ENCODE data around the gene ACP2.
"Not testable (repeated sequence)": the region's sequence is repeated elsewhere in the genome, so short reads cannot be mapped to it uniquely, and the experiment has no call there.

Gene ACP2

DNA sequence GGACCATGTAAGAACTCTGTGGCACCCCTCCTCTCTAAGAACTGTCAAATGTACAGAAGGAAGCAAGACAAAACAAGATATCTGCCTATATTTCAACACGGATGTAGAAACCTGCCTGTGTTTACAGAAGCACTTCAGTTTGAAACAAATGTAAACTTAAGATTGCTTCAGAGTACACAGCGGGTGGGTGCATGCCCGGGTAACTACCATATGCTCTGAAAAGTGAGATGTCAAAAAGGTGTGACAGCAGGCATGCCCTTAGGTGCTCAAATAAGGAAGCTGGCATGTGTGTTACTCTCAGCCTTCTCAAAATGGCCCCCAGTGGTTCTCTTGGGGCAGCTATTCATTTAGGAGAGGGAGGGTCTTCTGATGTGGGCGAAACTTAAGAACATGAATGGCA, 5.2 kb downstream of the ACP2 start:
- DNase-seq (ENCODE audit: low read depth in 2 of 2): no peak

DNA sequence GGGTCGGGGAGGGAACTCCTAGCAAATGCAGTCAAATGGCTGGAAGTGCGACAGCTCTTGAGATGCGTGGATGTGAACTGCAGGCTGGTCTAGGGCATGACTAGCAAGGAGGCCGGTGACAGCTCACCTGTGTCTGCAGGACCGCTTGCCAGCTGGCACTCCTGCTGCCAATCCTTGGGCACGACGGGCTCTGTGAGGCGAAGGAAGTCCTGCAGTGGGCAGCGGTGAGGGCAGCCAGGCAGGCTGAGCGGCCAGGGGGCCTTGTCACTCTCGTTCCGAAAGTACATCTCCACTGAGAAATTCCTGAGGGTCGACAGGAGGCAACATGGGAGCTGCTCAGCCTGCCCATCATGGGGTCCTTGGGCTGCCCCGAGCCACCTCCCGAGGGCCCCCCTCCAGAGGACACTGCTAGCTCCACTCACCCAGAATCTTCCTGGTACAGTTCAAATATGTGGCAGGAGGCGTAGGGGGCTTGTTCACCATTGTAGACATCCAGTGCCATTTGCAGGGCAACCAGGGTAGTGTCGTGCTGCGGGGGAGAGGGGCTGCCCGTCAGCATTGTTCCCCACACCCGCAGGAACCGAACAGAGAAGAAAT, 5.9 kb downstream of the ACP2 start:
- DNase-seq (ENCODE audit: low read depth in 2 of 2): no peak

DNA sequence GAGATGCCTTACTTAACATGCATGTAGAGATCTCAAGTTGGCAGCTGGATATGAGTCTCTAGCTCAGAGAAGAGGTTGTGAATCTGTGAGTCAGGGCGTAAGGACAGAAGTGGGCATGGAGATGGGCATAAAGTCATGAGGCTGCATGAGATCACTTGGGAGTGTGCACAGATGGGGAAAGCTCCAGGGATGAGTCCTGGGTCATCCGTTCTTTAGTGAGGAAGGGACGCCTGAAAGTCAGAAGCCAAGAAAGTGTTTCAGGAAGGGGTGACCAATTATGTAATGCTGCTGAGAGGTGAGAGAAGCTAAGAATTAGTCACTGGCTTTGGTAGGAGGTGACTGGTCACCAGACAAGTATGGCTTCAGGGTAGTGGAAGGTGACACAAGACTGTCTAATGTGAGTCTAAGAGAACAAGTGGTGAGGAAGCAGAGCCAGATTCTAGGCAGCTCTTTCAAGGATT, 6.7 kb downstream of the ACP2 start:
- no peak for DNase-seq (ENCODE audit: low read depth in 2 of 2)

- DNase-seq (ENCODE audit: low read depth in 2 of 2): no peak
These were observed 8.8 kb downstream of the ACP2 start for GRCh38 chr11:47239852-47240251.

- DNase-seq (ENCODE audit: low read depth in 2 of 2): no peak
These were observed 12.1 kb downstream of the ACP2 start for GRCh38 chr11:47236482-47236881.

DNA sequence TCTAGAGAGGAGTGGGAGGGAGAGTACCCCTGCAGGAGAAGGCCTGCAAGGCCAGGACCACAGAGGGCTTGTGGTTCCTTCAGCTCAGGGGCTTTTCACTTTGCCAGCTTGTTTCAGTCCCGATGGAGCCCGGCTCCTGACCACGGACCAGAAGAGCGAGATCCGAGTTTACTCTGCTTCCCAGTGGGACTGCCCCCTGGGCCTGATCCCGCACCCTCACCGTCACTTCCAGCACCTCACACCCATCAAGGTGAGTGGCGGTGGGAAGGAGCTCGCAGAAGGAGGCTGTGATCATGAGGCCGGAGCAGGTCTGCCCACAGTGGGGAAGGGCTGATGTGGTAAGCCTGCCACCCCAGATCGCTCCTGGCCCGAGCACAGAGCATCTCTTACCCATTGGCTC, 13.5 kb downstream of the ACP2 start:
- DNase-seq (ENCODE audit: low read depth in 2 of 2): no peak

DNA sequence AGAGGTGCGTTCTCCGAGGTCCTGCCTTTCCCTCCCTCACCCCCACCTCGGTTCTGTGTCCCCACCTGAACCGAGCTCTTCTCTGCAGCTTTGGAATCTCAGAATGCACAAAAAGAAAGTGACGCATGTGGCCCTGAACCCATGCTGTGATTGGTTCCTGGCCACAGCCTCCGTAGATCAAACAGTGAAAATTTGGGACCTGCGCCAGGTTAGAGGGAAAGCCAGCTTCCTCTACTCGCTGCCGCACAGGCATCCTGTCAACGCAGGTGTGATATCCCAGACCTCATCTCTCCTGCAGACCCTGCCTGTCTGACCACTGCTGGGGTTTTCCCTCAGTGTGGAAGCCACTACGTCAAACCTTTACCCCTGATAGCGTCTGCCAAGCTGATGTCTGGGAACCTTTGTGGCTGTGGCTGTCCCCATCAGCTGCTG, 13.9 kb downstream of the ACP2 start:
- DNase-seq (ENCODE audit: low read depth in 2 of 2): peak in 1 of 2 donors; percentile 18

GRCh38 chr11:47233989-47234668, 14.5 kb downstream of the ACP2 start:
- no peak for DNase-seq (ENCODE audit: low read depth in 2 of 2)

- DNase-seq (ENCODE audit: low read depth in 2 of 2): no peak
These were observed 15.6 kb downstream of the ACP2 start for GRCh38 chr11:47233051-47233450.

DNA sequence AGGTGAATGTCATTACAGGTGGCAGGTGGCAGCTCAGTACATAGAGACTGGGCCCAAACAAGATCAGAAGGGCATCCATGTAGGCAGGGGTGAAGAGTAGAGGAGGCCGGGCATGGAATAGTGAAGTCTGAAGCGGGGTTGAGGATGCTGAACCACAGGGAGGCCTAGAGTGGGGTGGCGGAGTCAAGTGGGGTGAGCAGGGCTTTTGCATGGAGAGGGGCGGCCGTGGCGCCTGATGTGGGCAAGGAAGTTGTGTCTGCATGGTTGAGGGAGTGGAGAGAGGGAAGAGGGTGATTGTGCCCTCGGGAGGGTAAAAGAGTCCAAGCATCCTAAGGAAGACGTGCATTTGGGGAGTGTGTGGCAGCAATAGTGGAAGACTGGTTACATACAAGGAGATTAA, 19.5 kb downstream of the ACP2 start:
- no peak for DNase-seq (ENCODE audit: low read depth in 2 of 2)

DNA sequence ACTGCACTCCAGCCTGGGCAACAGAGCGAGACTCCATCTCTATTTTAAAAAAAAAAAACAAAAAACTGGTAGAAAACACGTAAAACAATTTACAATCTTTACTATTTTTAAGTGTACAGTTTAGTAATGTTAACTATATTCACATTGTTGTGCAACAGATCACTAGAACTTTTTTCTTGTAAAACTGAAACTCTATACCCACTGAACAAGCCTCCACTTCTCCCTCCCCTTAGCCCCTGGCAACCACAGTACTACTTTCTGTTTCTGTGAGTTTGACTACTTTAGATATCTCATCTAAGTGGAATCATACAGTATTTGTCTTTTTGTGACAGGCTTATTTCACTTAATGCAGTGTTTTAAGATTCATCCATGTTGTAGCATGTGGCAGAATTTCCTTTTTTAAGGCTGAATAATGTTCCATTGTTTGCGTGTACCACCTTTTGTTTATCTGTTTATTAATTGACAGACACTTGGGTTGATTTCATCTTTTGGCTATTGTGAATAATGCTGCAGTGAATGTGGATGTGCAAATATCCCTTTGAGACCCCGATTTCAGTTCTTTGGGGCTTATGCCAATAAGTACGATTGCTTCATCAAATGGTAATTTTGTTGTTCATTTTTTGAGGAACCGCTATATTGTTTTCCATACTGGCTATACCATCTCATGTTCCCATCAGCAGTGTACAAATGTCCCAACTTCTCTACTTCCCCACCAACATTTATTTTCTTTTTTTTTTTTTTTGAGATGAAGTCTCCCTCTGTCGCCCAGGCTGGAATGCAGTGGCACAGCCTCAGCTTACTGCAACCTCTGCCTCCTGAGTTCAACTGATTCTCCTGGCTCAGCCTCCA, 22.8 kb downstream of the ACP2 start:
- no peak for DNase-seq (ENCODE audit: low read depth in 2 of 2)

DNA sequence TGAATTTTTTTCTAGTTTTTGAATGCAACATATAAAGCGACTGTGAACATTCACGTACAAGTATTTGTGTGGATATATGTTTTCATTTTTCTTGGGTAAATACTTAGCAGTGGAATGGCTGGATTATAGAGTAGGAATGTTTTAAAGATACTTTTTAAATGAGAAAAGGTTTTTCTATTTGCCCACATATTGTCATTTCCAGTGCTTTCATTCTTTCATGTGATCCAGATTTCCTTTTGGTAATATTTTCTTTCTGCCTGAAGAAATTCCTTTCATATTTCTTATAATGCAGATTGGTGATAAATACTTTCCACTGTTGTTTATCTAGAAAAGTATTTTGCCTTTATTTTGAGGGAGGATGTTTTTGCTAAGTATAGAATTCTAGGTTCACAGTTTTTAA, 25.9 kb downstream of the ACP2 start:
- no peak for DNase-seq (ENCODE audit: low read depth in 2 of 2)

GRCh38 chr11:47220401-47220821, 28.2 kb downstream of the ACP2 start:
- DNase-seq (ENCODE audit: low read depth in 2 of 2): no peak

- DNase-seq (ENCODE audit: low read depth in 2 of 2): peak; percentile 25
These were observed 32.4 kb downstream of the ACP2 start for GRCh38 chr11:47216121-47216798.

DNA sequence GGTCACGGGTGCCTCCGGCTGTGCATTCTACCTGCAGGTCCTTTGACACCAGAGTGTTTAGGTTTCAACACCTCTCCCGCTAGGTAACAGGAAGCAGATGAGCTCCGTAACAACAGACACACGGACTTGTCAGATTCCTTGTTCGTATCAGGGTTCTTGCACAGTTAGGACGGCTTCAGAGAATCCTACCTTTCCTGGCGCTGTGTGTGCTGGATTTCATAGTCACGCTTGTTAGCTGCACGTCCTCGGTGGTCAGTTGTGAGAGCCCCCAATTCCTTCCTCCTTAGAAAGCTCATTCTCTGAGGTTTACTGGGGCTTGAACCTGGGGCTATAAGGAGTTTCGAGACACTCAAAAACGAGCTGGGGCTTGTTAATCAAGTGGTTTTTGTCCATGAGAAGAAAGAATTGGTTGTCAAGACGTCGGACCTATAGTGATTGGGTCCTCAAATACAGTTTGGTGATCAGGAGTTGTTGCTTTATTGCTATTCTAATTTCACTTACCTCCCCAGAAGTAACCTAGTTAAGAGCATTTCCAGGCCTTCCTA, 33.2 kb downstream of the ACP2 start:
- DNase-seq (ENCODE audit: low read depth in 2 of 2): peak in 1 of 2 donors; percentile 8

DNA sequence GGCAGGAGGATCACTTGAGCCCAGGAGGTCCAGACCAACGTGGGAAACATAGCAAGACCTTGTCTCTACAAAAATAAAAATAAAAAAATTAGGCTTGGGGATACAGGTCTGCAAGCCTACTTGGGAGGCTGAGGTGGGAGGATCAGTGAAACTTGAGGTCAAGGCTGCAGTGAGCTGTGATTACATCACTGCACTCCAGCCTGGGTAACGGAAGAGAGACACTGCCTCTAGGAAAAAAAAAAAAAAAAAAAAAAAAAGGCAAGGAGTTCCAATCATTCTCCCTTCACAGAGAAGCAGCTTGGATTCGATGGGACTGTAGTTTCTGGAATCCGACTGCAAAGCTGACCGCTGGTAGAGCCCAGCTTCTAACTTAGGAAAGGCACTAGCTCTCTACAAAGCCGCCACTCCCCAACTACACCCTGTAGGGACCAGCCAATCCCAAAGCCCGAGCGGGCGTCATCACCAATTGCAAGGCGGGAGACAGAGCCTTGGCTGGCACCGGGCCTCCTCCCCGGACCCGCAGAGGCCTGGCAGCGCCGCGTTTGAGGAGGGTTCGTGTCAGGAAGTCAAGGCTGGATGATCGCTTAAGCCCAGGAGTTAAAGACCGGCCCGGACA, 34.6 kb downstream of the ACP2 start:
- peak; percentile 55 to 69 for DNase-seq (ENCODE audit: low read depth in 2 of 2)

DNA sequence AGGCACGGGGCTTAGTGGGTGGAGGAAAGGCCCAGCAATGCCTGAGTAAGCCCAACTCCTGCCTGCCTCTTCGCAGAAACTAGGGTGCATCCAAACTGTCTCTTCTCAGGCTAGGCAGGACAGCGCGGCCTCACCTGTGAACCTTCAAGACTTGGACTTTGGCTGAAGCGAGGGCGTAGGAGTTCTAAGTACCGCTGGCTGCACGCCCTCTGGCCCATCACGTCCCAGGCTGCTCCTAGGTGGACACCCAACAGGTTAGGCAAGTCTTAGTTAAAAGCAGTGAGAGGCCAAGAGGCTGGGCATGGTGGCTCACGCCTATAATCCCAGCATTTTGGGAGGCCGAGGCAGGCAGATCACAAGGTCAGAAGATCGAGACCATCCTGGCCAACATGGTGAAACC, 35.7 kb downstream of the ACP2 start:
- no peak for DNase-seq (ENCODE audit: low read depth in 2 of 2)

DNA sequence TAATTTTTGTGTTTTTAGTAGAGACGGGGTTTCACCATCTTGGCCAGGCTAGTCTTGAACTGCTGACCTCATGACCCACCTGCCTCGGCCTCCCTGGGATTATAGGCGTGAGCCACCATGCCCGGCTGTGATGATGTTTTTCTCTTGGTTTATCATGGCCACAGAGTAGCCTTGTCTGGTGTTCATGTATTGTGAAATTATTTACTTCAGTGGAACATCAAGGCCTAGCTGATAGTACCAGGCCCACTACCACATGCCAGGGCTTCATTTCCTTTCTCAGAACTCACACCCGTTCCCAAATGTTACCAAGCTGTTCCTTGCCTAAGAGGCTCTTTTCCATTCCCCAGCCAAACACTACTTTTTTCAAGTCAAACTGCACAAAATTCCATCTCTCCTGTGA, 40.0 kb downstream of the ACP2 start:
- DNase-seq (ENCODE audit: low read depth in 2 of 2): no peak

DNA sequence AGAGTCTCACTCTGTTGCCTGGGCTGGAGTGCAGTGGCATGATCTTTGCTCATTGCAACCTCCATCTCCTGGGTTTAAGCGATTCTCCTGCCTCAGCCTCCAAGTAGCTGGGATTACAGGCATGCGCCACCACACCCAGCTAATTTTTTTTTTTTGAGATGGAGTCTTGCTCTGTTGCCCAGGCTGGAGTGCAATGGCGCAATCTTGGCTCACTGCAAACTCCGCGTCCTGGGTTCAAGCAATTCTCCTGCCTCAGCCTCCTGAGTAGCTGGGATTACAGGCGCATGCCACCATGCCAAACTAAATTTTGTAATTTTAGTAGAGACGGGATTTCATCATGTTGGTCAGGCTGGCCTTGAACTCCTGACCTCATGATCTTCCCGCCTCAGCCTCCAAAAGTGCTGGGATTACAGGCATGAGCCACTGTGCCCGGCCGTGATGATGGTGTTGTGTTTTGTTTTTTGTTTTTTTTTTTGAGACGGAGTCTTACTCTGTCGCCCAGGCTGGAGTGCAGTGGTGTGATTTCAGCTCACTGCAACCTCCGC, 40.5 kb downstream of the ACP2 start:
- not testable (repeated sequence) for DNase-seq (ENCODE audit: low read depth in 2 of 2)

GRCh38 chr11:47207459-47207858, 41.2 kb downstream of the ACP2 start:
- no peak for DNase-seq (ENCODE audit: low read depth in 2 of 2)

GRCh38 chr11:47206577-47206976, 42.0 kb downstream of the ACP2 start:
- not testable (repeated sequence) for DNase-seq (ENCODE audit: low read depth in 2 of 2)

Data from stimulated activated CD8-positive, alpha-beta memory T cell treated with anti-CD3 and anti-CD28 coated beads, Interleukin-7, amount 100 ng/mL, for 1 hour (primary cell).